ENCODE data around the gene OGFRL1.

The OGFRL1 gene

GRCh38 chr6:71287038-71287437, 1.6 kb upstream of the OGFRL1 start:
- DNase-seq = no peak

GRCh38 chr6:71287926-71288227, 734 bp upstream of the OGFRL1 start:
- no peak for DNase-seq

GRCh38 chr6:71289039-71289801, 609 bp downstream of the OGFRL1 start:
- no peak for DNase-seq

GRCh38 chr6:71289802-71290175, 1.2 kb downstream of the OGFRL1 start:
- no peak for DNase-seq

GRCh38 chr6:71290611-71291010, 2.0 kb downstream of the OGFRL1 start:
- no peak for DNase-seq

GRCh38 chr6:71292001-71292400, 3.4 kb downstream of the OGFRL1 start:
- DNase-seq = peak; percentile 63

GRCh38 chr6:71294121-71294523, 5.5 kb downstream of the OGFRL1 start:
- DNase-seq = no peak

- DNase-seq = no peak
These were observed 9.8 kb downstream of the OGFRL1 start for GRCh38 chr6:71298459-71298858.

- no peak for DNase-seq
These were observed 11.2 kb downstream of the OGFRL1 start for GRCh38 chr6:71299541-71300470.

GRCh38 chr6:71300561-71301168, 12.1 kb downstream of the OGFRL1 start:
- DNase-seq = no peak

- DNase-seq = no peak
These were observed 12.9 kb downstream of the OGFRL1 start for GRCh38 chr6:71301546-71301945.

- peak; percentile 25 for DNase-seq
These were observed 21.0 kb downstream of the OGFRL1 start for GRCh38 chr6:71309656-71310055.

- peak; percentile 10 for DNase-seq
These were observed 21.6 kb downstream of the OGFRL1 start for GRCh38 chr6:71310261-71310660.

GRCh38 chr6:71312089-71312488, 23.5 kb downstream of the OGFRL1 start:
- DNase-seq = no peak

- DNase-seq = no peak
These were observed 28.8 kb downstream of the OGFRL1 start for GRCh38 chr6:71317441-71317840.

GRCh38 chr6:71320041-71320440, 31.4 kb downstream of the OGFRL1 start:
- DNase-seq = no peak

- no peak for DNase-seq
These were observed 32.7 kb downstream of the OGFRL1 start for GRCh38 chr6:71321314-71321713.

- DNase-seq = no peak
These were observed 35.7 kb downstream of the OGFRL1 start for GRCh38 chr6:71324194-71324785.

- no peak for DNase-seq
These were observed 38.0 kb downstream of the OGFRL1 start for GRCh38 chr6:71326611-71327010.

GRCh38 chr6:71330501-71330900, 41.9 kb downstream of the OGFRL1 start:
- no peak for DNase-seq

- no peak for DNase-seq
These were observed 43.4 kb downstream of the OGFRL1 start for GRCh38 chr6:71332012-71332411.

GRCh38 chr6:71333050-71333449, 44.4 kb downstream of the OGFRL1 start:
- DNase-seq = no peak

- no peak for DNase-seq
These were observed 45.1 kb downstream of the OGFRL1 start for GRCh38 chr6:71333697-71334096.
